Ishikawa (cell line): ENCODE measurements around the gene SEPTIN1.

Experiments used
- CEBPB ChIP-seq: IDR thresholded peaks from 2 replicates; pipeline ENCODE4 v1.6.1; 2012
- CREB1 ChIP-seq: IDR thresholded peaks from 2 replicates; pipeline ENCODE4 v1.6.1; 2012; ENCODE audit warnings: low read depth
- EGR1 ChIP-seq: IDR thresholded peaks from 2 replicates; pipeline ENCODE4 v1.6.1; 2012
- EP300 ChIP-seq: IDR thresholded peaks from 2 replicates; pipeline ENCODE4 v1.6.1; 2012; ENCODE audit warnings: borderline replicate concordance
- FOXM1 ChIP-seq: IDR thresholded peaks from 2 replicates; pipeline ENCODE4 v1.6.1; 2012; ENCODE audit warnings: low read depth, borderline replicate concordance
- NFIC ChIP-seq: IDR thresholded peaks from 2 replicates; pipeline ENCODE4 v1.6.1; 2012
- RAD21 ChIP-seq: IDR thresholded peaks from 2 replicates; pipeline ENCODE4 v1.6.1; 2012; ENCODE audit warnings: low read depth
- TAF1 ChIP-seq: IDR thresholded peaks from 2 replicates; pipeline ENCODE4 v1.6.1; 2012; ENCODE audit warnings: low read depth, mild to moderate bottlenecking
- TCF12 ChIP-seq: IDR thresholded peaks from 2 replicates; pipeline ENCODE4 v1.6.1; 2012; ENCODE audit warnings: low read depth
- TEAD4 ChIP-seq: IDR thresholded peaks from 2 replicates; pipeline ENCODE4 v1.6.1; 2012
- YY1 ChIP-seq: IDR thresholded peaks from 2 replicates; pipeline ENCODE4 v1.6.1; 2012; ENCODE audit warnings: low read depth
- ZBTB7A ChIP-seq: IDR thresholded peaks from 2 replicates; pipeline ENCODE4 v1.6.1; 2012; ENCODE audit warnings: low read depth
- TF ChIP-seq, protein P1 (sequence below): IDR thresholded peaks from 2 replicates; pipeline ENCODE4 v1.6.1; 2012
- TF ChIP-seq, protein P2 (sequence below): IDR thresholded peaks from 2 replicates; pipeline ENCODE4 v1.6.1; 2012; ENCODE audit warnings: low read depth, mild to moderate bottlenecking
- TF ChIP-seq, protein P3 (sequence below): IDR thresholded peaks from 2 replicates; pipeline ENCODE4 v1.6.1; 2012

Gene SEPTIN1

DNA sequence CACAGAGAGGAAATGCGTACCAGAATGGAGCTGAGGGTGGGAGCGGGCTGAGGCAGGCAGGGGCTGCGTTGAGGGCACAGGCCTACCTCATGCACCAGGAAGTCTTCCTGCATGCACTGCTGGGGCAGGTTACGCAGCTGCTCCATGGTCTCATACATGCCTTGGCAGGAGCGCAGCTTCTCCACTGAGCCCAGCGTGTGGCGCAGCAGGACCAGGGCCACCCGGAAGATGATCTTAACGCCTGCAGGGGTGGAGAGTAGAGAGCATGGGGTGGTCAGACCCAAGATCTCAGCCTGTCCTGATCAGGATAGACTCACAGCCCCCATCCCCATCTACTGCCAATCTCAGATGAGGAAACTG lies 23.8 kb downstream of the SEPTIN1 start:
- TF ChIP-seq CEBPB = no peak

DNA sequence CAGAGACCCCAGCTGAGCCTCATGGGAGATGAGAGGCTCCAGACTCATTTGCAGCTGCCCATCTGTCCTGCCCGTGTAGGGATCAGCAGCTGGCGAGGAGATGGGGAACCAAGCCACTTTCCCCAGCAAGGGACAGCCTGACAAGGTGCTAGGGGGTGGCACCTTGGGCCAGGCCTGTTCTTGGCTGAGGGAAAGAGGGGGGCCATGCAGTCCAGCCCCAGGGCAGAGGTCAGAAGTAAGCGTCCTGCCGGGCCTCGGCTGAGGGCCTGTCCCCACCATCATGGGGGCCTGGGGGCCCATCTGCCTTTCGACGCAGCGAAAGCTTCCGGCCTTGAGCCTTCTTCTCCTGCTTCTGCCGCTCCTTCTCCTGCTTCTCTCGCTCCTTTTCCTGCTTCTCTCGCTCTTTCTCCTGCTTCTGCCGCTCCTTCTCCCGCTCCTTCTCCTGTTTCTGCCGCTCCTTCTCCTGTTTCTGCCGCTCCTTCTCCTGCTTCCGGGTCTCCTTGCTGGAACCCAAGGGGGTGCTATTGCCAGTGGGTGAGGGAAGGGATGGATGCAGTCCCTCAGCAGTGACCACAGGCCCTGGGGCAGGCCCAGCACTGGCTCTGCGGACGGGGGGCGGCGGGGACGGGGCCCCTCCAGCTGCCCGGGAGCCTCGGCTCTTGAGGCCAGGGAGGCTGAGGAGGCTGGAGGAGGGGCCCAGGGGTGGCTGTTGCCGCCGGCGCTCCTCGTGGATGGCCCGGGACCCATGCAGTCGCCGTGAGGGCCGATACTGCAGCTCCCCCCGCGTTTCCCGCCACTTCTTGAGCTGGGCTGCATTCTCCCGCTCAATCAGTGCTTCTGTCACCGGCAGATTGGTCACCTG lies 24.4 kb downstream of the SEPTIN1 start:
- TF ChIP-seq ZBTB7A (no peak), YY1 (no peak), RAD21 (no peak), EGR1 (no peak), FOXM1 (no peak), CREB1 (no peak), NFIC (no peak), EP300 (no peak), TCF12 (no peak), TEAD4 (no peak), CEBPB (no peak), TAF1 (no peak)
- TF ChIP-seq, protein P1, sequence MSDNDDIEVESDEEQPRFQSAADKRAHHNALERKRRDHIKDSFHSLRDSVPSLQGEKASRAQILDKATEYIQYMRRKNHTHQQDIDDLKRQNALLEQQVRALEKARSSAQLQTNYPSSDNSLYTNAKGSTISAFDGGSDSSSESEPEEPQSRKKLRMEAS = no peak
- TF ChIP-seq, protein P2, sequence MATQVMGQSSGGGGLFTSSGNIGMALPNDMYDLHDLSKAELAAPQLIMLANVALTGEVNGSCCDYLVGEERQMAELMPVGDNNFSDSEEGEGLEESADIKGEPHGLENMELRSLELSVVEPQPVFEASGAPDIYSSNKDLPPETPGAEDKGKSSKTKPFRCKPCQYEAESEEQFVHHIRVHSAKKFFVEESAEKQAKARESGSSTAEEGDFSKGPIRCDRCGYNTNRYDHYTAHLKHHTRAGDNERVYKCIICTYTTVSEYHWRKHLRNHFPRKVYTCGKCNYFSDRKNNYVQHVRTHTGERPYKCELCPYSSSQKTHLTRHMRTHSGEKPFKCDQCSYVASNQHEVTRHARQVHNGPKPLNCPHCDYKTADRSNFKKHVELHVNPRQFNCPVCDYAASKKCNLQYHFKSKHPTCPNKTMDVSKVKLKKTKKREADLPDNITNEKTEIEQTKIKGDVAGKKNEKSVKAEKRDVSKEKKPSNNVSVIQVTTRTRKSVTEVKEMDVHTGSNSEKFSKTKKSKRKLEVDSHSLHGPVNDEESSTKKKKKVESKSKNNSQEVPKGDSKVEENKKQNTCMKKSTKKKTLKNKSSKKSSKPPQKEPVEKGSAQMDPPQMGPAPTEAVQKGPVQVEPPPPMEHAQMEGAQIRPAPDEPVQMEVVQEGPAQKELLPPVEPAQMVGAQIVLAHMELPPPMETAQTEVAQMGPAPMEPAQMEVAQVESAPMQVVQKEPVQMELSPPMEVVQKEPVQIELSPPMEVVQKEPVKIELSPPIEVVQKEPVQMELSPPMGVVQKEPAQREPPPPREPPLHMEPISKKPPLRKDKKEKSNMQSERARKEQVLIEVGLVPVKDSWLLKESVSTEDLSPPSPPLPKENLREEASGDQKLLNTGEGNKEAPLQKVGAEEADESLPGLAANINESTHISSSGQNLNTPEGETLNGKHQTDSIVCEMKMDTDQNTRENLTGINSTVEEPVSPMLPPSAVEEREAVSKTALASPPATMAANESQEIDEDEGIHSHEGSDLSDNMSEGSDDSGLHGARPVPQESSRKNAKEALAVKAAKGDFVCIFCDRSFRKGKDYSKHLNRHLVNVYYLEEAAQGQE = no peak
- TF ChIP-seq, protein P3, sequence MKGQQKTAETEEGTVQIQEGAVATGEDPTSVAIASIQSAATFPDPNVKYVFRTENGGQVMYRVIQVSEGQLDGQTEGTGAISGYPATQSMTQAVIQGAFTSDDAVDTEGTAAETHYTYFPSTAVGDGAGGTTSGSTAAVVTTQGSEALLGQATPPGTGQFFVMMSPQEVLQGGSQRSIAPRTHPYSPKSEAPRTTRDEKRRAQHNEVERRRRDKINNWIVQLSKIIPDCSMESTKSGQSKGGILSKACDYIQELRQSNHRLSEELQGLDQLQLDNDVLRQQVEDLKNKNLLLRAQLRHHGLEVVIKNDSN = no peak

DNA sequence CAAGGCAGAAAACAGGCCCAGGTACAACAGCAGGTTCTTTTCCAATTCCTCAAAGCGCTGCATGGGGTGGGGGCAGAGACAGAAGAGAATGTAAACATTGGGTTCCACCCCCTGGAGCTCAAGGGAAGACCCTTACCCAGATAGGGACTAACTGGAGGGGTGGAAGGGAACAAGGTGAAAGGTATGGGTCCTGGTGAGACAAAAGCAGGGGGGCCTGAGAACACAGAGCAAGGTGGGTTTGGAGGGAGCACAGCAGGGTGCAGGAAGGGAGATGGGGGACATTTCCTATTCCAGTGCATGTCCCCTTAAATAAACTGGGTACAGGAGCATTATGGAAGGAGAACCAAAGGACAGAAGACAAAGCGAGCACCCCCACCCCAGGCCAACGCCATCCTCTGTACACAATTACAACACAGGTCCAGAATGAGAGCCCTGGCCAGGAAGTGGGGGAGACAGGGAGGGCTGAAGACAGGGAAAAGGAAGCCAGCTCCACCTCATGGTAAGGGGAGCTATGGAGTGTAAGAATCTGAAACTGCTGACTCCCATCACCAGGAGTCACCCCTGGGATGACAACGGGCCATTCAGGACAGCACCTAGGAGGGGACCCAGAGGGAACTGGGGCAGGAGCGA lies 25.2 kb downstream of the SEPTIN1 start:
- TF ChIP-seq, protein P2 = no peak
- TF ChIP-seq, protein P1 = no peak
- TF ChIP-seq EGR1 (no peak), ZBTB7A (no peak), CREB1 (no peak), CEBPB (no peak), TAF1 (no peak)
- TF ChIP-seq, protein P3 = no peak

DNA sequence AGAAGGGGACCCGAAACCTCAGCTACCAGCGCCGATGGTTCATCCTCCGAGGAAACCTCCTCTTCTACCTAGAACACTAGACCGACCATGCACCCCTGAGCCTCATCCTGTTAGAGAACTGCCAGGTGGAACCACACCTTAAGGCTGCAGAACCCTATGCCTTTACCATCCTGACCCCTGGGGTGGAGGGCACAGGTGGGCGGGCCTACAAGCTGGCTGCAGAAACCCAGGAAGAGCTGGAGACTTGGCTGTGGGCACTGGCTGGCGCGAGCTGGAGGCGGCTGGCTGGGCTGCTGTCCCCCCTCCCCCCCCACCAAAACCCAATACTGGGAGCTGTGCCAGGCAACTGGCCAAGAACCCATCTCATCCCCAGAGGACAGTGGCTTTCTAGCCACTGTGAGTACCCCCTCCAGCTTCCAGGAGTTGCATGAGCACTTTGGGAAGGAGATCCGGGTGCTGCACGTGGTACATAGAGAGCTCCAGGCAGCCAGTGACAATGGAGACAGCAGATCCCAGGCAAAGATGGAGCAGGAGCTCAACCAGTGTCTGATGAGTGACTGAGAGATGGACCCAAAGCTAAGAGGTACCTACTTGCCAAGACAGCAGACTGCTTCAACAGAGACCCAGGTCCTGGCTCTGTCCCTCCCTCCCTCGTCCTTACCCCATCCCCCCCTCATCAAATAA lies 25.8 kb downstream of the SEPTIN1 start:
- TF ChIP-seq, protein P3 = no peak
- TF ChIP-seq RAD21 (no peak), EGR1 (no peak), TAF1 (no peak), NFIC (no peak), ZBTB7A (no peak), TCF12 (no peak), EP300 (no peak), FOXM1 (no peak), TEAD4 (no peak), YY1 (no peak), CREB1 (no peak), CEBPB (no peak)
- TF ChIP-seq, protein P2 = no peak
- TF ChIP-seq, protein P1 = no peak
